Measurements from ENCODE around the gene EVL.

EVL gene

GRCh38 chr14:100109594-100109955 is 44.4 kb downstream of the EVL start:
- no peak for DNase-seq (ENCODE audit: low read depth)

- no peak for DNase-seq (ENCODE audit: low read depth)
Measured at GRCh38 chr14:100110816-100111215, 45.6 kb downstream of the EVL start.

- no peak for DNase-seq (ENCODE audit: low read depth)
Measured at GRCh38 chr14:100111931-100112704, 46.9 kb downstream of the EVL start.

GRCh38 chr14:100114109-100114765 is 49.0 kb downstream of the EVL start:
- DNase-seq (ENCODE audit: low read depth) = no peak

GRCh38 chr14:100115236-100115635 is 50.0 kb downstream of the EVL start:
- DNase-seq (ENCODE audit: low read depth) = no peak

GRCh38 chr14:100115726-100116125 is 50.5 kb downstream of the EVL start:
- DNase-seq (ENCODE audit: low read depth) = no peak

- no peak for DNase-seq (ENCODE audit: low read depth)
Measured at GRCh38 chr14:100116134-100116533, 50.9 kb downstream of the EVL start.

- no peak for DNase-seq (ENCODE audit: low read depth)
Measured at GRCh38 chr14:100117026-100117425, 51.8 kb downstream of the EVL start.

- DNase-seq (ENCODE audit: low read depth) = no peak
Measured at GRCh38 chr14:100117633-100118395, 52.6 kb downstream of the EVL start.

- DNase-seq (ENCODE audit: low read depth) = no peak
Measured at GRCh38 chr14:100118396-100119011, 53.3 kb downstream of the EVL start.

GRCh38 chr14:100119251-100119650 is 54.0 kb downstream of the EVL start:
- DNase-seq (ENCODE audit: low read depth) = no peak

- DNase-seq (ENCODE audit: low read depth) = no peak
Measured at GRCh38 chr14:100120522-100121269, 55.5 kb downstream of the EVL start.

GRCh38 chr14:100121643-100122480 is 56.6 kb downstream of the EVL start:
- no peak for DNase-seq (ENCODE audit: low read depth)

- DNase-seq (ENCODE audit: low read depth) = no peak
Measured at GRCh38 chr14:100122481-100123223, 57.4 kb downstream of the EVL start.

GRCh38 chr14:100123618-100124017 is 58.4 kb downstream of the EVL start:
- no peak for DNase-seq (ENCODE audit: low read depth)

- DNase-seq (ENCODE audit: low read depth) = no peak
Measured at GRCh38 chr14:100124551-100125088, 59.4 kb downstream of the EVL start.

GRCh38 chr14:100126401-100126800 is 61.2 kb downstream of the EVL start:
- DNase-seq (ENCODE audit: low read depth) = no peak

- no peak for DNase-seq (ENCODE audit: low read depth)
Measured at GRCh38 chr14:100127853-100128455, 62.7 kb downstream of the EVL start.

GRCh38 chr14:100128688-100129087 is 63.5 kb downstream of the EVL start:
- no peak for DNase-seq (ENCODE audit: low read depth)

Data from EH (cell line).